ENCODE measurements around the gene FAHD1.

The FAHD1 gene

GRCh38 chr16:1826691-1827573 lies at the start of gene FAHD1, which contains the start of gene HAGH:
Gene FAHD1, plus strand, starts transcription at chr16:1827206. Its CDS starts 33 bp downstream, at chr16:1827239.
Gene HAGH, minus strand, starts transcription at chr16:1826825. Its CDS starts 38 bp downstream, at chr16:1826787.
- DNase-seq = peak; percentile 94

GRCh38 chr16:1777375-1778199 lies 49.4 kb upstream of the FAHD1 start:
- DNase-seq = no peak

- no peak for DNase-seq
Observed at GRCh38 chr16:1778200-1779179, 48.5 kb upstream of the FAHD1 start.

- no peak for DNase-seq
Observed at GRCh38 chr16:1779234-1779701, 47.7 kb upstream of the FAHD1 start.

- no peak for DNase-seq
Observed at GRCh38 chr16:1779741-1780676, 47.0 kb upstream of the FAHD1 start.

GRCh38 chr16:1780677-1781072 lies 46.3 kb upstream of the FAHD1 start:
- DNase-seq = no peak

- DNase-seq = no peak
Observed at GRCh38 chr16:1781254-1781653, 45.8 kb upstream of the FAHD1 start.

GRCh38 chr16:1781758-1782407 lies 45.1 kb upstream of the FAHD1 start:
- DNase-seq = no peak

GRCh38 chr16:1782408-1783264 lies 44.4 kb upstream of the FAHD1 start, which contains the start of the genes NUBP2 and SPSB3:
Gene NUBP2, plus strand, starts transcription at chr16:1782960. Its CDS starts 61 bp downstream, at chr16:1783021.
Gene SPSB3, minus strand, starts transcription at chr16:1782571. Its CDS starts 1,088 bp downstream, at chr16:1781483.
- peak; percentile 99 for DNase-seq

GRCh38 chr16:1784977-1785845 lies 41.8 kb upstream of the FAHD1 start:
- no peak for DNase-seq

- no peak for DNase-seq
Observed at GRCh38 chr16:1785846-1786170, 41.2 kb upstream of the FAHD1 start.

- DNase-seq = no peak
Observed at GRCh38 chr16:1786242-1787055, 40.6 kb upstream of the FAHD1 start.

- DNase-seq = no peak
Observed at GRCh38 chr16:1787056-1787321, 40.0 kb upstream of the FAHD1 start.

- no peak for DNase-seq
Observed at GRCh38 chr16:1787322-1788094, 39.5 kb upstream of the FAHD1 start.

GRCh38 chr16:1788095-1788707 lies 38.8 kb upstream of the FAHD1 start:
- no peak for DNase-seq

- DNase-seq = no peak
Observed at GRCh38 chr16:1788708-1789100, 38.3 kb upstream of the FAHD1 start.

GRCh38 chr16:1789643-1790045 lies 37.4 kb upstream of the FAHD1 start:
- no peak for DNase-seq

Measured in KG1 (cell line).